HK-2 (cell line): Measurements from ENCODE around the gene JAM3.
"Not testable (repeated sequence)": the region's sequence is repeated elsewhere in the genome, so short reads cannot be mapped to it uniquely, and the experiment has no call there.

ENCODE experiments used
- DNase-seq: peaks from one replicate; pipeline ENCODE4 v3.0.0-alpha.2; 2018; ENCODE audit not compliant: unreplicated experiment

The JAM3 gene

DNA sequence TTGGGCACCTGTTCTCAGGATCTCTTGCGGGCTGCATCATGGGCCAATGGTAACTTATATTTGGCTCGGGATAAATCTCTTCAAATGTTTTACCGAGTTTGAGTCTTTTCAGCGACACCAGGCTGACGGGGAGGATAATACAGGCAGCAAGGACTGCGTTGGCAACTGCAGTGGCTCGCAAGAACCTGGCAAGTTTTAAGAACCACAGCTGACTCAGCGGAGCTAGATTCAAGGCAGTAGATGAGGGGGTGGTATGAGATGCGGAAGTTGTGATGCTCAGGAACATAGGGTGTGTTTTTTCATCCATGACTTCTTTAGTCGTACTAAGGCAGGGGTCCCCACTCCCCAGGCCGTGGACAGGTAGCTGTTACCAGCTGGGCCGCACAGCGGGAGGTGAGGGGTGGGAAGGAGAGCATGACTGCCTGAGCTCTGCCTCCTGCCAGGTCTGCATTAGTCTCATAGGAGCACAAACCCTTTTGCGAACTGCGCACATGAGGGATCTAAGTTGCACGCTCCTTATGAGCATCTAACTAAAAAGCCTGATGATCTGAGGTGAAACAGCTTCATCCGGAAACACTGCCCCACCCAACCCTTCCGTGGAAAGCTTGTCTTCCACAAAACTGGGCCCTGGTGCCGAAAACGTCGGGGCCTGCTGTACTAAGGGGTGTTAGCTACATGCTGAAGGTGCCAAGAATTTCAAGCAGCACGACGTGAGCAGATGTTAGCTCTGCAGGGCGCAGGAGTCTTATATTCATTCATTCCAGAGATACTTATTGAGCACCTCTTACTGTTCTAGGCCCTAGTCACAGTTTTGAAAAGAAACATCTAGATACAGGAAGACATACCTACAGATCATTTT is 6.4 kb upstream of the JAM3 start:
- no peak for DNase-seq

DNA sequence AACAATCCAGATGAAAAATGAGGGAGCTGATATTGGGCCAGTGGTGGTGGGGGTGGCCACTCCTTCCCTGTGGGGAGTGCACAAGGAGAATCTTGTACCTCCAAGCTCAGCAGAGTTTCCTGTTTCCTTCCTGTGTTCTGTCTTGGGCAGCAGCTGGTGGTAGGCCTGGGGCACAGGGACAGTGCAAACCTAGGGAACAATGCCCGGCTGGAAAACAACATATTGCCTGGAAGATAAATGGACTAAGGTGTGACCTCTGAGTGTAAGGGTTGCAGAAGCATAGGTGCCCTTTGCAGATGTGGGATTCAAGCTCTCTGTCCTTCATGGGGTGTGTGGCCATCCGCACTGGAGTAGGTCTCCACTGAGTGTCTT is 5.8 kb upstream of the JAM3 start:
- DNase-seq: no peak

DNA sequence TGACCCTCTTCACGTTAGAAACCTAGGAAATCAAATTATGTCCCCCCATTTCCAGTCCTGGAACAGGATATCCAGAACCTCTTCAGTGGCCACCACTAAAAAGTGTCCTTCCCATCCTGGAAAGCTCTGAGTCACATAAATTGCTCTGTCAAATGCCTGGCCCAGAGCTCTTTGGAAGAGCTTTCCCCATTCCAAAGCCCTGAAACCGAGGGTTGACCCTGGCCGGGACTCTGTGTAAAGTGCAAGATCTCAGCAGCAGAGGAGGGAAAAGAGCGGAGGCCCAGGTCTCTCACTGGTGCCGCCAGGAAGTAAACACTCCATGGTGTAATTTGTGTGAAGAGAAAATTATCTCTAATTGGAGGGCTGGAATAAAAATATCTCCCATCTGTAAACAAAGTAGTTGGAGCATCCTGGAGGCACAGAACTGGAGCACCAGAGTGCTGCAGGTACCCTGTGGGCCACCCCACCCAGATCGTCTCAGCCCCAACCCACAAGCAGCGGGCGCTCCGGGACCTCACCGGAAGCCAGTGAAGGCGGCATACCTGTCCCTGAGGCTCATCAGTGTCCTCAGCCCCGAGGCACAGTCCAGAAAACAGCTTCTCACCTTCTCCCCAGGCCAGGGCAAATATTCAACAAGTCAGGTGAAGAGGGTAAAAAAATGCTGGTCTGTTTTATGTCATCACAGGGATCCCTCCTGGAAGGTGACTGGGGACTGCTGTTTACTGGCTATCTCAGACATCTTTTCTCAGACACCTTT is 4.7 kb upstream of the JAM3 start:
- DNase-seq: no peak

DNA sequence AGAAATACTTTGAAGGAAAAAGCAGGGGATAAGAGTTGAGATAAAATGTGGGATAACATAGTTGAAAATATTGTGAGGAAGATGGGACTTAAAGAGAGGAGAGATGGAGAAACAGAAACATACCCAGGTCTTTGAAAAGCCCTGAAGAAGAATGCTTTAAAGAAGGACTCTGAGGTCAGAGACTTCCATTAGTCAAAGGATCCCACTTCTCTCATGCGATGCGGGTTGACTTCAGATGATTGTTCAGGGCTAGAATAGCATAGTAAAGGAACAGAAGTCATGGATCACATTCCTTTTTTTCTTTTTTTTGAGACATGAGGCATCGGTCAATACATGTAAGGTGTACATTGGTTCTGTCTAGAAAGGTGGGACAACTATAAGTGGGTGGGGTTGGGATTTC is 3.5 kb upstream of the JAM3 start:
- DNase-seq: no peak

DNA sequence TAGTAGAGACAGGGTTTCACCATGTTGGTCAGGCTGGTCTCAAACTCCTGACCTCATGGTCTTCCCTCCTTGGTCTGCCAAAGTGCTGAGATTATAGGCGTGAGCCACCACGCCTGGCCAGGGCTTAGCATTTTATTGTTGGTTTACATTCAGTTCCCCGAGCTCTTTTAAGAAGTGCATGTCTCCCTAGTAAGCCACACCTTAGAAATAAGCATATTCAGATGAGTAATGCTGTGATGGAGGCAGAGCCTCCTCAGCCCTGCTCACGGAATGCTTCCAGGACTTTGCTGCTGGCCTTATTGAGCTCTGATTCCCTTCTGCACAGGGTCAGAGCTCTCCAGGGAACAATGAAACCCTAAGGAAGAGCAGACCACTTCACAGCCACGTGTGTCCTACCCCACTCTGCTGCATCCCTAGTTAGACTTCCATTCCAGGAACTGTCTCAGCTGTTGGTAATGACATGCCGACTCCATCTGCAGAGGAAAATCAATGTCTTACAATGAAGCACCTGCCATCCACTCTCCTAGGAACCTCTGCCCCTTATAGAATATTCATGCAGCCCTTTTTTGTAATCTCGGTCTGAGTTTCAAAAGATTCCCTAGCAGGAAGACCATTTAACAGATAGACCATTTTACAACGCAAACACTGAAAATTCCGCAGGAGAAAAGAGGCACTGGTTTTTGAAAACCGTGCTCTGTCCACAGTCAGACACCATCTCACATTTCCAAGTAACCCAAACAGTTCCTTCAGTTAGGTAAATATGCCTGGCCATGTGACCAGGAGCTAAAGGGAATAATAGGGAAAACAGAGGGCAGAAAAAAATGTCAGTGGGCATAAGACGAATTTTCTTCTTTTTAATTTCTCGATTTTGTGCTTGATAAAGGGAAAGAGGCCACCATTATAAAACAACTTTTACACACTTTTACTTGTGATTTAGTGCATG is 1.7 kb upstream of the JAM3 start:
- DNase-seq: no peak

DNA sequence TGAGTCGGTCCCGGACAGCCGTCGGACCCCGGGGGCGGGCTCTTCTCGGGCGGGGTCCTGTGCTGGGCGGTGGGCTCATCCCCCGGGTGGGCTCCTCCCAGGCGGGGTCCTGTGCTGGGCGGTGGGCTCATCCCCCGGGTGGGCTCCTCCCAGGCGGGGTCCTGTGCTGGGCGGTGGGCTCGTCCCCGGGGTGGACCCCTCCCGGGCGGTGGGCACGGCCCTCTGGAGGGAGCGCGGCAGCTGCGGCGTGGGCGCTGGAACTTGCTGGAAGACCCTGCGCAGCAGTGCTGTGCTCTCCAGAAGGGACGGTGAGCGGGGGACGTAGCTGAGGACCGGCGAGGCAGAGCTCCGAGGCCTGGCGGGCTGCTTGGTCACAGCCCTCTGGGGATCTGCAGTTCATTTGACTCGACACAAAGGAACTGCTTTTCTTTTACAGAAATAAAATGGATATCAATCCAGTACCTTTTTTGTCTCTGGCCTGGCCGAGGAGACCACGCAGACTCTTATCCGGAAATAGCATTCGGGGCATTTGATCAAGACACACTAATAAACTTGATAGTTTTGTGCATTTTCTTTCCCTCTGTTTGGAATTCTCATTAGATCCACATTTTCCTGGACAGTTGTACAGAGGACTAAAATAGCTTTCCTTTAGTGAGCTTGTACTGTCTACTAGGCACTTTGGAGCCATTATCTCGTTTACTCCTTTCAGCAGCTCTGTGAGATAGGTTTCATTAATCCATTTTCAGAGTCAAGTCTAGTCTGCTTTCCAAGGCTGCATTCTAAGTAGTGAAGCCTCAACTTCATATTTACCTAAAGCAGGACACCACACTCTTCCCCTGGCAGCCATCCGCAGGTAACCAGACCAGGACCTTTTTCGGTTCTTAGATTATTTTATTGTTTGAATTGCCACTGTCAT is 812 bp downstream of the JAM3 start:
- DNase-seq: no peak

DNA sequence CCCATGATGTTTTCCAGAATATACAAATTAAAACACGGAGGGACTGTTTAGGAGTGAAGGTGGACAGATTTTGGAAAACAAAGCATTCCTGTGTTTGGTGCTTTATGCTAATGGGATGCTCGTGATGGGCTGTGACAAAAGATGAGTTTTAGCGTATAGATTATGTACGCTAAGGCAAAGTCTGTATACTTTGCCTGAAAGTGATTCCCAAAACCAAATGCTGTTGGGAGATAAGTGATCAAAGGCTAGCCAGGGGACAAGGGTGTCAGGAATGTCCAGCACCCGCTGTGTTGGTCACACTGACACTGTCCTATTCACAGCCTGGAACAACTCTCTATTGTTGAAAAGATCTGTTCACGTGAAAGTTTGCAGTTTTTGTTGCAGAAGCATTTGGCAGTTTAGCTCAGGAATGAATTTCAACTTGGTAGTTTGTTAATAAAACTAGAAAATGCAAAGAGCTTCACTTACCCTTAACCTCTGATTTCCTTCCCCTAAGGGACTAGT is 1.5 kb downstream of the JAM3 start:
- no peak for DNase-seq

DNA sequence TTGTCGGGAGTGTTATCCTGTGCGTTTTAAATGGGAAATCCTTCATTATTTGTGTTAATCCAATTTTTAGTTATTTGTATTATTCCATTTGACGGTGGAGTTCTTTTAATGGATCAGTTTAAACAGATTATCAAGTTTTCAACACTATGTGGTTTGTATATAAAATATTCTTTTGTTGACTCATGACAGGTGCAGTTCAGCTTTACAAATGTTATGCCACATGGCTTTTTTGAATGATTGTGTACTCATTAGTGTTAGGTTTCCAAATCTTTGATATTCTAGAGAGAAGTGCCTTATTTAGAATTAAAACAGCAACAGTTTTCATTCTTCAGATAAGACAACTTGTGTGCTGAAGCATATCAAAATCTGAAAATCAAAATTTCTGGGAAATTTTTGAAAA is 2.4 kb downstream of the JAM3 start:
- DNase-seq: no peak

DNA sequence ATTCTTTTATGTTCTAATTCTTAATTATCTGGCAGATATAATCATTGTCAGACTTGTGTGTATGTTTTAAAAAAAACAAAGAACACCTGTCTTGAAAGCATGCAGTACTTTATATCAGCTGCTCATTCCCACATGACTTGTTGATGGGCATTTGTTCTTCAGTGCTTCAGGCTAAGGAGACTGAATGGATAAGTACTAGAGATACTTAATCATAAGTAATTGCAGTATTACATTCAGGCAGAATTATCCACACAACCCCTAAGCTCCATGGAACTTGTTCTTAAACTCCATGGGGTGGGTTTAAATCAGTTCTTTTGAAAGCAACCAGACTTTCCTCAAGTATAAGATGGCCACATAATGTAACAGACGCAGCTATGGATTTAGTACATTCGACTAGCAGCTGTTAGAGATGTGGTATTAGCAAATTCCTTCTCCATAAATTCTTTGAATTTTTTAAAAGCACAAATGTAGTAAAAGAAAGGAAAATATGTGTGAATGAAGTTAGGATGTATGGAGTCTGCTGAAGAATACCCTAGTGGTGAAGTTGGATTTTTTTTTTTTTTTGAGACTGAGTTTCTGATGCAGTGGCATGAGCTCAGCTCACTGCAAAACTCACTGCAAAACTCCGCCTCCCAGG is 3.0 kb downstream of the JAM3 start:
- no peak for DNase-seq

DNA sequence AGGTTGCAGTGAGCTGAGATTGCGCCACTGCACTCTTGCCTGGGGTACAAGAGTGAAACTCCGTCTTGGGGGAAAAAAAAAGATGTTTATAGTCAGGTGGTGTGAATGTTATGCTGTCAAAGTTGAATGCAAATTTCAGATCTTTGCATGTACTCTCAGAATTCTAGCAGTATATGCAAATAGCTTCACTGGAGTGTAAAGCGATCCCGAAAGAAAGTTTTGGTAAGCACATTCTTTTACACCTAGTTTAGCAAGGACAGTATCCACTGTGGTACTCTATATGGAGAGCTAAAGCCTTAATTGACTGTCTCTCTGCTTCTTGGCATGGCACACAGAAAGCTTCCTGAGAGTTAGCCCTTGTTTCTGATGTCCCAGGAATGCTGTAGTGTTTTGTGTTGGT is 4.0 kb downstream of the JAM3 start:
- no peak for DNase-seq

DNA sequence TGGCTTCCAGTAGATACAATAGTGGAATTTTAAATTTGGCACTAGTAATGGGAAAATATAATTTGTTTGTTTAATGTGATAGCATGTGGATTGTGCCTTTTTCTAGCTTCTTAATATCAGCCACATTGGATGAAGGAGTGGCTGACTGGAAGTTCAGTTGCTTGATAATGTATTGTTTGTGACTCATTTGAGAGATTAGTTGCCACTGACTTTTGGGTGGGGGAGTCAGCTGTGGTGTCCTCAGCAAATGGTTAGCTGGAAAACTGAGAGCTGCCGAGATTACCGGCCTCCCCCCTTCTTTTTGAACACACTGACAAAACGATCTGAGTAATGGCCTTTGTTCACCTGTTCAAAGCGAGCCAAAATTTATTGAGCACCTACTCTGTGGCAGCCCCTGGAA is 5.5 kb downstream of the JAM3 start:
- no peak for DNase-seq

DNA sequence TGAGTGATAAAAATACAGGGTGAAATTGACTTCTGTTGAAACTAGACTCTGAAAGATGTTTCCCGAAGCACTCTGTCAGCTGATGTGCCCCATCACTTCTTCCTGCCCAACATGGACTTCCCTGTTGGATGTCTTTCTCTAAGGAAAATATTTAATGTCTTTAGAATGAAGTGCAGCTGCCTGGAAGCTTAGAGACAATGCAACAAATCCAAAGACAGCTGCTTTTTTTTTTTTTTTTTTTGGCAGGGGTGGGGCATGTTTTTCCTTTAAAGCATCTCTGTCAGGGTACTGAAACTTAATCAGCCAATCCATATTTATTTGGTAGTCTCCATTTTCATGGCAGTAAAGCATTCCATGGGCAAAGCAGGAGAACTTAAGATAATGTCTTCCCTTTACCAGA is 5.9 kb downstream of the JAM3 start:
- no peak for DNase-seq

DNA sequence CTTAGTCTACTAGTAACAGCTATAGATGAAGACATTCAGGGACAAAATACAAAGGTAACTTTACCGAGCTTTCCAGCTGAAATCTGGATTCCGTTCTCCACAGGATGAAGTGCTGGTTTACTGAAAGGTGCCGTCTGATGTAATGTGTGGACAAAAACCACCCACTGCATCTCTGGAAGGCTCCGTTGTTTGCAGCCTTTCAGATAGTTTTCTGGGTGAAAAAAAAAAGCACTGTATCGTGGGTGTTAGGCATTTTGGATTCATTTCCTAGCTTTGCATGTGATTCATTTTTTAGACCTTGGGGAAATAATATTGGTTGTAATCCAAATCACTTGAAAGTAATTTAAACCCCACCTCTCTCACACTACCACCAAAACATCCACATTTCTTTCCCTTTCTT is 10.4 kb downstream of the JAM3 start:
- no peak for DNase-seq

DNA sequence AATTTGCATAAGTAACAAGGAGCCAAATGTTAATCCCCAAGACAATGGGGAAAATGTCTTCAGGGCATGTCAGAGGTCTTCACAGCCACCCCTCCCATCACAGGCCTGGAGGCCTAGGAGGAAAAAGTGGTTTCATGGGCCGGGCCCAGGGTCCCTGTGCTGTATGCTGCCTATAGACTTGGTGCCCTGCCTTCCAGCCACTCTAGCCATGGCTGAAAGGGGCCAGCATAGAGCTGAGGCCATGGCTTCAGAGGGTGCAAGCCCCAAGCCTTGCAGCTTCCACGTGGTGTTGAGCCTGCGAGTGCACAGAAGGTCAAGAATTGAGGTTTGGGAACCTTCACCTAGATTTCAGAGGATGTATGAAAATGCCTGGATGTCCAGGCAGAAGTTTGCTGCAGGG is 12.4 kb downstream of the JAM3 start:
- not testable (repeated sequence) for DNase-seq

DNA sequence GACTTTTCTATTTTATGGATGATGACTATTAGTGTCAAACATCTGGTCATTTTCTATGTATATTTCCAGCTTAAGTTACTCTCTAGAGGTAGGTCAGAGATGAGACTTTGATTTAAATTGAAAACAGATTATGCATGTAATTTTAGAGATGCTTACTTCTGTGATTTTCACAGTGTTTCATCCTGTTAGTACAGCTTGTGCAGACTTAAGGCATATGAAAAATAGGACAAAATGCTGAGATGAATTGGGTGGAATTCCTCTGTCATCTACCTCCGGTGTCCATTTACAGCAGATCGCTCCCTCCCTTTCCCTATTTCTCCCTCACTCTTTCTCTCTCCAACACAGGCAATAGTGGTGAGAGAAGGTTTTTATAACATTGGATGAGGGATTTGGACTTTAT is 14.1 kb downstream of the JAM3 start:
- DNase-seq: no peak

DNA sequence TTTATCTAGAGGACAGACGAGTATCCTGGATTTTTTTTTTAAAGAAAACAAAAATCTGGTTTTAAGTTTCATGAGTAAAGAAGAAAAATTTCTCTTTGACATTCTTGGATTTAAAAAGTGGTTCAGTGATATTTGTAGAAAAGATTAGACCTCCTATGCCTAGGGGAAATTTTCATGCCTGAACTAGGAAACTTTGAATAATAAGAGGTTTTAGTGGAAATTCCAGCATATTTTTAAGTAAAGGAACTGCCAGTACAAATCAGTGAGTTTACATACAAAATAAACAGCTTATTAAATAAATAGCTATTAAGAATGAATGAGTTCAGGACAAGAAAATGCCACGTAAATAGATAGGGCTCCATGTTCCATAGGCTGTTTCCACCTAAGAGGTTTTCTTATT is 17.5 kb downstream of the JAM3 start:
- DNase-seq: no peak

DNA sequence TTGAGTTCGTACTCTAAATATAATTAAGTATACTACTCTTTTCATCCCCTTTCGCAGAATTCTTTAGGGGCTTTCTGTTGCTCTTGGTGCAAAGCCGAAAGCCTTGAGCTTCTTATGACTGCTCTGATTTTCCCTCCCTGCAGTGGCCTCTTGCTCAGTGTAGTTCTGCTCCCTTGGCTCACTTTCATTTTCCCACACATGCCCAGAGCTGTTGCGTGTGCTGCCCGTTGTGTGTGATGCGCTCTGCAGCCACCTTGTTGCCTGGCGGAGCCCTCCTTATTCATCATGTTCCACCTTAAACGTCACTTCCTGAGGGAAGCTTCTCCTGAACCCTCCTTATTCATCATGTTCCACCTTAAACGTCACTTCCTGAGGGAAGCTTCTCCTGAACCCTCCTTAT is 23.1 kb downstream of the JAM3 start:
- not testable (repeated sequence) for DNase-seq

DNA sequence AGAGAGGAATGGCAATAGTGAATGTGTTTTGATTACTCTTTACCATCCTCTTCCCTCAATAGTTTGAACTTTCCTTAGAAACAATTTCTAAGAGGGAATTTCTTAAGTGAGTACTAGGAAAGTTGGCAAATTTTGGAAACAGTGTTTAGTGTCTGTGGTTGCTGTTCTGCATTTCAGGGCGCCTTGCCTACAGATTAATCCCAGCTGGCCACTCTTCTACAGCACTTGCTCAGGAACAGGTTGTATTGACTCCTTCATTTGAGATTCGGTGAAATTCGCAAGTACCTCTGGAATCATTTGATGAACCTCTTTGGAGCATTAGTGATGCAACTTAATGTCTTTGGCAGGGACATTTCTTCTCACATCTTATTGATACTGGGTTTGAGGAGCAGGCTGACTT is 28.3 kb downstream of the JAM3 start:
- no peak for DNase-seq

DNA sequence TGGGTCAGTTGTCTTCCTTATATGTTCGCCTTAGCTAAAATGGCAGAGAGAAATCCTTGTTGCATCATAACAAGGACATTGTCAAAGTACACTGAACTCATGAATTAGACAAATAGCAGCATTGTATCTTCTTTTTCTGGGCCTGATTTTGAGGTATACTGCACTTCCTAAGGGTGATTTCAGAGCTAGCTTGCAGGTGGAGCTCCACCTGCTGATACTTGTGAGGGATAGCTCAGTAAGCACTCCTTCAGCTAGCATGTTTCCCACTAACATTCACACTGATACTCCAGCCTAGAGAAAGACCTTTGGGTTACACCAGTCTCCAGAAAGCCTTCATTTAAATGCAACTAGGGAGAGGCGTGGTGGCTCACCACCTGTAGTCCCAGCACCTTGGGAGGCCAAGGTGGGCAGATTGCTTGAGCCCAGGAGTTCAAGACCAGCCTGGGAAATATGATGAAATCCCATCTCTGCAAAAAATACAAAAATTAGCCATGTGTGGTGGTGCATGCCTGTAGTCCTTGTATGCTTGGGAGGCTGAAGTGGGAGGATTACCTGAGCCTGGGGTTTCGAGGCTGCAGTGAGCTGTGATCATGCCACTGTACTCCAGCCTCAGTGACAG is 29.8 kb downstream of the JAM3 start:
- DNase-seq: no peak

DNA sequence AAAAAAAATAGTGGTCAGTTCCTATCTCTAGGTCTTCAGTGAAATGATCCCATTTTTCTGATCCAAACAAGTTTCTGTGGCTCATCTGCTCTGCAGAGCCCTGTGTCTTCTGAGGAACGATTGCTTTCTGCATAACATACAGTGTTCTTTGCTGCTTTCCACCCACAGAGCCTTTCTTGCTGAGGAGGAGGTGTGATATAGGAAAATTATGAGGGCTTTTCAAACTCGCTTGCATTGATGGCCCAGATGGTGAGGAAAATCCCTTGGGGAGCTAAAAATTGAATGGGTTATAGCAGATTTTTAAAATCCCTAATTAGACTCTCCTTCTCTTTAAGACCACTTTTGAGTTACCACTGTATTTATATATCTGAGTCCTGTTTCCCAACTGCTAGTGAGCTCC is 31.3 kb downstream of the JAM3 start:
- no peak for DNase-seq
